Osteocyte (in vitro differentiated cells): ENCODE data around the gene ATP6V1B1. TPM values are rescaled to one million over a fixed set of nuclear protein-coding genes. Genes with fewer than 3 reads are reported as not detected.
A peak's percentile ranks its signal among the peaks of the same experiment; 100 is the strongest.

Experiments
- DNase-seq: peaks from one replicate; pipeline ENCODE4 v3.0.0; 2021; ENCODE audit warnings: mixed read lengths; ENCODE audit not compliant: unreplicated experiment; ENCODE audit errors: extremely low spot score
- H3K27ac Mint-ChIP-seq: one replicate; pipeline ENCODE4 v1.8.0; 2021; ENCODE audit warnings: mild to moderate bottlenecking, mixed read lengths; ENCODE audit not compliant: unreplicated experiment
- H3K27me3 Mint-ChIP-seq: one replicate; pipeline ENCODE4 v1.8.0; 2021; ENCODE audit warnings: mixed read lengths; ENCODE audit not compliant: unreplicated experiment
- H3K36me3 Mint-ChIP-seq: one replicate; pipeline ENCODE4 v1.8.0; 2021; ENCODE audit warnings: mixed read lengths; ENCODE audit not compliant: unreplicated experiment
- H3K4me1 Mint-ChIP-seq: one replicate; pipeline ENCODE4 v1.8.0; 2021; ENCODE audit warnings: mixed read lengths; ENCODE audit not compliant: unreplicated experiment
- H3K4me3 Mint-ChIP-seq: one replicate; pipeline ENCODE4 v1.8.0; 2021; ENCODE audit warnings: mild to moderate bottlenecking, moderate library complexity, mixed read lengths; ENCODE audit not compliant: unreplicated experiment
- H3K9me3 Mint-ChIP-seq: one replicate; pipeline ENCODE4 v1.8.0; 2021; ENCODE audit warnings: mixed read lengths; ENCODE audit not compliant: unreplicated experiment
- total RNA-seq: library from RNA; stranded (reverse); gene quantifications from 2 replicates; pipeline ENCODE4 v1.2.1, GENCODE V29; 2021
- TF ChIP-seq, protein P1 (sequence below): fragments of 200-600 bp; sonication (generic); IDR thresholded peaks from 2 replicates; pipeline ENCODE4 v1.5.0; 2021; ENCODE audit warnings: antibody characterized with exemption, mild to moderate bottlenecking, moderate library complexity

ATP6V1B1 gene
- total RNA-seq, 1 donor from 2014 or later, result 6.3 TPM

DNA sequence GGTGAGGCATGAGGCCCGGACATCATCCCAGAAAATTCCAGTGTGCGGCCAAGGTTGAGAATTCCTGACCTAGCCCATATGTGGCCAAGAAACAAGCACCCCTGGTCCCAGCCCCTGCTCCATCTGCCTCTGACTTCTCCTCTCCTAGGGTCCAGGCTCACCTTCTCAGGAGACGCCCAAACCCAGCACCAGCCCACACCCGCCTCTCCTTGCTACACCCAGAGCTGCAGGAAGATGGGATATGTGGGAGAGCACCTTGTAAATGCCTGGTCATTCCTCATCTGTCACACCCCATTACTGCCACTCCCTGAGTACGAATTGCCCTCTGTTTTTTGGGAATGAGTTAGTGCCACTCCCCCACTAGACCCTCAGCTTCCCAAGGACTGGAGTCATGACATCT is 7.3 kb upstream of the ATP6V1B1 start:
- Mint-ChIP-seq H3K27me3 (no peaks in the 10 kb centered on the region), H3K4me1 (no peaks in the 10 kb centered on the region), H3K9me3 (no peaks in the 10 kb centered on the region), H3K27ac (no peak overlapping the region), H3K36me3 (peaks cover 18% of the 10 kb centered on the region), H3K4me3 (no peak overlapping the region)
- peak; percentile 75 for DNase-seq
- TF ChIP-seq, protein P1, sequence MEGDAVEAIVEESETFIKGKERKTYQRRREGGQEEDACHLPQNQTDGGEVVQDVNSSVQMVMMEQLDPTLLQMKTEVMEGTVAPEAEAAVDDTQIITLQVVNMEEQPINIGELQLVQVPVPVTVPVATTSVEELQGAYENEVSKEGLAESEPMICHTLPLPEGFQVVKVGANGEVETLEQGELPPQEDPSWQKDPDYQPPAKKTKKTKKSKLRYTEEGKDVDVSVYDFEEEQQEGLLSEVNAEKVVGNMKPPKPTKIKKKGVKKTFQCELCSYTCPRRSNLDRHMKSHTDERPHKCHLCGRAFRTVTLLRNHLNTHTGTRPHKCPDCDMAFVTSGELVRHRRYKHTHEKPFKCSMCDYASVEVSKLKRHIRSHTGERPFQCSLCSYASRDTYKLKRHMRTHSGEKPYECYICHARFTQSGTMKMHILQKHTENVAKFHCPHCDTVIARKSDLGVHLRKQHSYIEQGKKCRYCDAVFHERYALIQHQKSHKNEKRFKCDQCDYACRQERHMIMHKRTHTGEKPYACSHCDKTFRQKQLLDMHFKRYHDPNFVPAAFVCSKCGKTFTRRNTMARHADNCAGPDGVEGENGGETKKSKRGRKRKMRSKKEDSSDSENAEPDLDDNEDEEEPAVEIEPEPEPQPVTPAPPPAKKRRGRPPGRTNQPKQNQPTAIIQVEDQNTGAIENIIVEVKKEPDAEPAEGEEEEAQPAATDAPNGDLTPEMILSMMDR, result no peak

DNA sequence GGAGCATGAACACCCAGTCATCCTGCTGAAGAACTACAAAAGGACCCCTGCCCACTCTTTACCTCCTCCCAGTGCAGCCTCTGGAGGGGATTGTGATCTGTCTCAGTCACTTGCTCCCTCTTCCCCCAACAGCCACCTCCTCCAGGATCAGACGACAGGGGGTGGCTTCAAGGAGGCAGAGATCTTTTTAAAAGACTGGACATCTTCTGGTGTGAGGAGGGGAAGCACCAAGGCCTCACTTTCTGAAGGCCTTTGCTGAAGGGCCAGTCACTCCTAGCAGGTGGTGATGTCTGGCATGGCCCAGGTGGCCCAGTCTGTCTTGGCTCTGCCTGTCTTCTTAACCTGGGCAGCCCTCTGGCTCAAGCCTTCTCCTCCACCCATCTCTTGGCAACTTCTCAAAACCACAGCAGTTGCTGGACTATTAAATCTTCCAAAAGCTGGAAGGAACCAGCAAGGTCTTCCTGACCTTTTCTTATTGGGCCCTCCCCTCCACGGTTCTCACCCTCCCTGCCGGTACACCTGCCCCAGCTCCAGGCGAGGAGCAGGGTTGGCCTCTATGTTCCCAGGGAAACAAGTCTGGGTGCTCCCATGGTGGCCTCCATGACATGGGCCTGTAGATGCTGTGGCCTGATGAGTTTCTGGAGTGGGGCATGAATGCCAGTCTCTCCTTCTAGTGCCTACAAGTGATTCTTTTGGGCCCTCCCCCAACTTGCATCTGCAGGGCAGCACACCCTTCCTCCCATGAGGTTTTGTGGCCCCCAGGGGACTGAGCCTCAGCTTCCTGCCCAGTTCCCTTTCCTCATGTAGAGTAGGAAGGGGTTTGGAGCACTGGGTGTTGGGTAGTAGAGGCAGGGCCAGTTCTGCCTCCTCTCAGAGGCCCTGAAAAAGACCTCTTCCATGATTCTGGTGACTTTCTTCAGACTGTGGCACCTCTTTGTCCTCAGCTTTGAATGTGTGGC is 5.0 kb upstream of the ATP6V1B1 start:
- TF ChIP-seq, protein P1, result no peak
- Mint-ChIP-seq H3K36me3 (peaks cover 18% of the 10 kb centered on the region), H3K9me3 (no peaks in the 10 kb centered on the region), H3K27me3 (no peaks in the 10 kb centered on the region), H3K27ac (no peak overlapping the region), H3K4me1 (no peaks in the 10 kb centered on the region), H3K4me3 (no peak overlapping the region)
- peak; percentile 42 for DNase-seq

DNA sequence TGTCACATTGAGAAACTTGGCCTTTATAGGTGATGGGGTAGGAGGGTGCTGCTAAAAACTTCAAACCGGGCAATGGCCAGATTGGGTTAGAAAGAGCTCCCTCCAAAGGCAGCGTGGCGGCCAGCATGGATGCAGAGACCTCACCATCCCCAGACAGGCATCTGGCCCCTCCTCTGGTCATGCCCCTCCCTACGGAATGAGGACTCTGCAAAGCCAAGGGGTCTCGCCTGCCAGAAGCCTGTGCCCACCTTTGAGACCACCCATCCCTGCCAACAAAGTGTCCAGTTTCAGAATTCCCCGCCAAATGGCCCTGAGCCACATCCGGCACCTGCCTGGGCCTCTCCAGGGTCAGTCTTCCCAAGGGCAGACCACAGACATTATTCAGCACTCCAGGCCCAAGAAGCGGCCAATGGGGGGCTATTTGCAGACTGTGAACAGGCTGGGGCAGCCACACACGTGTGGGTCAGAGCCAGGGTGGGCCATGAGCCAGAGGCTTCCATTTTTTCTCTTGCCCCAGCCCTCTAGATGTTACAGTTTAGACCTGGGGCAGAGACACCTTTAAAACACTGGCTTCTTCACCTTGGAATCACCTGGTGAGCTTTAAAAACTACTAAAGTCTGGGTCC is 4.2 kb upstream of the ATP6V1B1 start:
- TF ChIP-seq, protein P1, result no peak

DNA sequence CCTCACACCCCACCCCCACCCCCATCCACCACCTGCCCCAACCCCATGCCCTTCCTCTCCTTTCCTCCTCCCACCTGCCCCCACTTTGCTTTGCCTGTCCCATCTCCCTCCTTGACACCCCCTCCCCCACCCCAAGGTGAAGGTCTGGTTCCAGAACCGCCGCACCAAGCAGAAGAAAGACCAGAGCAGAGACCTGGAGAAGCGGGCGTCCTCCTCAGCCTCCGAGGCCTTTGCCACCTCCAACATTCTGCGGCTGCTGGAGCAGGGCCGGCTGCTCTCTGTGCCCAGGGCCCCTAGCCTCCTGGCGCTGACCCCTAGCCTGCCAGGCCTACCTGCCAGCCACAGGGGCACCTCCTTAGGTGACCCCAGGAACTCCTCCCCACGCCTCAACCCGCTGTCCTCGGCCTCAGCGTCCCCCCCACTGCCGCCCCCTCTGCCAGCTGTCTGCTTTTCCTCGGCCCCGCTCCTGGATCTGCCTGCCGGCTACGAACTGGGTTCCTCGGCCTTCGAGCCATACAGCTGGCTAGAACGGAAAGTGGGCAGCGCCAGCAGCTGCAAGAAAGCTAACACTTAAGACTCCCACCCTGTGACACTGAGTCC is 3.0 kb upstream of the ATP6V1B1 start:
- TF ChIP-seq, protein P1, result no peak
- Mint-ChIP-seq H3K36me3 (peaks cover 8% of the 10 kb centered on the region), H3K9me3 (no peaks in the 10 kb centered on the region), H3K4me1 (no peaks in the 10 kb centered on the region), H3K27me3 (no peaks in the 10 kb centered on the region), H3K4me3 (no peak overlapping the region), H3K27ac (no peak overlapping the region)
- peak; percentile 84 for DNase-seq

More for the DNA sequence above, 4.2 kb upstream of the ATP6V1B1 start:
- peak; percentile 80 for DNase-seq
- no peaks in the 10 kb centered on the region for H3K27me3 Mint-ChIP-seq
- H3K4me1 Mint-ChIP-seq, result no peaks in the 10 kb centered on the region
- no peak overlapping the region for H3K4me3 Mint-ChIP-seq
- no peaks in the 10 kb centered on the region for H3K9me3 Mint-ChIP-seq
- H3K27ac Mint-ChIP-seq, result no peak overlapping the region
- H3K36me3 Mint-ChIP-seq, result peaks cover 15% of the 10 kb centered on the region

DNA sequence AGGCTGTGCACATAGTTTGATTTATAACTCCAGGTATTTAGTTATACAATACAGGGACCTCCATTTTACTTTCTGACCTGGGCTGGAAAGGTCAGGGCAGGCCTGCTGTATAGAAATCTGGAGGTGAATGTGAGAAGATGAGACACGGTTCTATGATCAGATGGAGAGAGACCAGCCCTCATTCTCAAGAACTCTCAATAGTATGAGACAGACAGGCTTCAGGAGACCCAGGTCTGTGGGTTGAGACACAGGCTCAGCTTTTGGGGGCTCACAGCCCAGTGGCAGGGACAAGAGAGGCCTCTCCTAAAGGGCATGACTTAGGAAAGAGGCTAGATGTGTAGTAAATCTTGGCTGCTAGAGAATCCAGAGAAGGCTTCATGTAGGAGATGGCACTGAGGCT is 719 bp upstream of the ATP6V1B1 start:
- Mint-ChIP-seq H3K9me3 (no peaks in the 10 kb centered on the region), H3K4me1 (no peaks in the 10 kb centered on the region), H3K27ac (no peak overlapping the region), H3K36me3 (peaks cover 8% of the 10 kb centered on the region), H3K27me3 (no peaks in the 10 kb centered on the region), H3K4me3 (no peak overlapping the region)
- TF ChIP-seq, protein P1, result no peak
- DNase-seq, result peak; percentile 34
